ENCODE data around the gene PDCD5. TPM values are rescaled to one million over a fixed set of nuclear protein-coding genes. Genes with fewer than 3 reads are reported as not detected.

PDCD5 gene
- total RNA-seq, 1 experiment from 2014 or later: 118 TPM

DNA sequence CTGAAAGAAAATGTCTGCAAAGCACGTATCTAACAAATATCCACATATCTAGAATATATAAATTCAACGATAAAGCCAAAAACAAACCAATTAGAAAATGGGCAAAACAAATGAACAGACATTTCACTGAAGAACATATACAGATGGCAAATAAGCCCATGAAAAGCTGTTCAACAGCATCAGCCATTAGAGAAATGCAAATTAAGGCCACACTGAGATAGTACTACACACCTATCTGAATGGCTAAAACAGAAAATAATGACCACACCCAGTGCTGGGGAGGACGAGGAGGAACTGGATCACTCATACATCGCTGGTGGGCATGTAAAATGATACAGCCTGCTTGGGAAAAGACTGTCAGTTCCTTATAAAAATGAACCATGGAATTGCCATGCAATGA lies 32.0 kb downstream of the PDCD5 start:
- H4K91ac ChIP-seq (ENCODE audit: insufficient read length, low read depth, low read length): no peak overlapping the region
- no peak overlapping the region; a peak in 1 of 5 replicates for H3K4me3 Mint-ChIP-seq
- H3K9me3 ChIP-seq (ENCODE audit: control insufficient read depth, low read depth, low read length): no peaks in the 10 kb centered on the region
- H2AFZ ChIP-seq (ENCODE audit: low read length): no peak overlapping the region
- H3K27ac ChIP-seq (ENCODE audit: insufficient read length, low read depth, low read length): no peak overlapping the region
- WGBS (ENCODE audit: extremely low coverage, insufficient read length, low lambda C conversion rate): no CpG with 5 or more reads among the region's 4 CpGs
- no peaks in the 10 kb centered on the region for H4K20me1 ChIP-seq (ENCODE audit: control insufficient read depth, insufficient read depth, insufficient read length)
- H3K23me2 ChIP-seq (ENCODE audit: insufficient read length, low read depth, low read length, poor library complexity, severe bottlenecking): no peaks in the 10 kb centered on the region
- no peak overlapping the region for H2BK120ac ChIP-seq (ENCODE audit: low read depth, low read length, poor library complexity, severe bottlenecking)
- DNase-seq: no peak
- H3K4me2 ChIP-seq (ENCODE audit: insufficient read depth, insufficient read length, low read length): no peak overlapping the region
- no peak overlapping the region for H3K18ac ChIP-seq (ENCODE audit: insufficient read length, low read depth, low read length)
- H2BK5ac ChIP-seq (ENCODE audit: insufficient read length, low read length): no peak overlapping the region
- no peaks in the 10 kb centered on the region for H3K27me3 Mint-ChIP-seq (ENCODE audit: low read depth)
- H2AK5ac ChIP-seq (ENCODE audit: insufficient read length, low read length): no peak overlapping the region
- no peak overlapping the region for H3K14ac ChIP-seq (ENCODE audit: insufficient read depth, low read length)
- no peaks in the 10 kb centered on the region for H3K4me1 ChIP-seq (ENCODE audit: insufficient read depth, low read length)
- no peak overlapping the region for H4K5ac ChIP-seq (ENCODE audit: insufficient read length, low read depth, low read length)
- H3K9ac ChIP-seq (ENCODE audit: extremely low read depth, insufficient read length, low read length): no peak overlapping the region
- H3K27me3 ChIP-seq (ENCODE audit: insufficient read depth, low read length): no peaks in the 10 kb centered on the region
- H3K23ac ChIP-seq (ENCODE audit: insufficient read length, low read depth, low read length): no peak overlapping the region
- H3T11ph ChIP-seq (ENCODE audit: low read length): no peak overlapping the region
- H2BK12ac ChIP-seq (ENCODE audit: insufficient read length, low read depth, low read length): no peak overlapping the region
- peaks cover 36 to 69% (median 57%) of the 10 kb centered on the region in 3 experiments for H3K36me3 Mint-ChIP-seq (ENCODE audit: insufficient read depth in 1 of 3, low read depth in 3 of 3)
- H2BK15ac ChIP-seq (ENCODE audit: low read depth, low read length): no peak overlapping the region
- TF ChIP-seq, protein P1, sequence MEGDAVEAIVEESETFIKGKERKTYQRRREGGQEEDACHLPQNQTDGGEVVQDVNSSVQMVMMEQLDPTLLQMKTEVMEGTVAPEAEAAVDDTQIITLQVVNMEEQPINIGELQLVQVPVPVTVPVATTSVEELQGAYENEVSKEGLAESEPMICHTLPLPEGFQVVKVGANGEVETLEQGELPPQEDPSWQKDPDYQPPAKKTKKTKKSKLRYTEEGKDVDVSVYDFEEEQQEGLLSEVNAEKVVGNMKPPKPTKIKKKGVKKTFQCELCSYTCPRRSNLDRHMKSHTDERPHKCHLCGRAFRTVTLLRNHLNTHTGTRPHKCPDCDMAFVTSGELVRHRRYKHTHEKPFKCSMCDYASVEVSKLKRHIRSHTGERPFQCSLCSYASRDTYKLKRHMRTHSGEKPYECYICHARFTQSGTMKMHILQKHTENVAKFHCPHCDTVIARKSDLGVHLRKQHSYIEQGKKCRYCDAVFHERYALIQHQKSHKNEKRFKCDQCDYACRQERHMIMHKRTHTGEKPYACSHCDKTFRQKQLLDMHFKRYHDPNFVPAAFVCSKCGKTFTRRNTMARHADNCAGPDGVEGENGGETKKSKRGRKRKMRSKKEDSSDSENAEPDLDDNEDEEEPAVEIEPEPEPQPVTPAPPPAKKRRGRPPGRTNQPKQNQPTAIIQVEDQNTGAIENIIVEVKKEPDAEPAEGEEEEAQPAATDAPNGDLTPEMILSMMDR (conservative IDR thresholded peaks at IDR 0.05): no peak
- H3K56ac ChIP-seq (ENCODE audit: insufficient read length, low read depth, low read length): no peak overlapping the region
- no peak overlapping the region for H3K27ac Mint-ChIP-seq
- no peak overlapping the region for H3K4ac ChIP-seq (ENCODE audit: low read depth, low read length)
- H3K9me3 Mint-ChIP-seq: no peaks in the 10 kb centered on the region
- H4K8ac ChIP-seq (replicated peaks; ENCODE audit: insufficient read length, low read depth, low read length): no peak overlapping the region
- H3K79me1 ChIP-seq (ENCODE audit: insufficient read depth, low read depth, low read length, poor library complexity, severe bottlenecking): no peaks in the 10 kb centered on the region
- H2BK20ac ChIP-seq (ENCODE audit: low read depth, low read length, poor library complexity, severe bottlenecking): no peak overlapping the region
- no peaks in the 10 kb centered on the region for H3K79me2 ChIP-seq (ENCODE audit: insufficient read depth, low read length)
- no peaks in the 10 kb centered on the region for H3K4me1 Mint-ChIP-seq
